Gastroesophageal sphincter (tissue), 3 donors: ENCODE results near the gene BCL2L1.

Experiments
- CTCF ChIP-seq, 4 experiments: fragments of 200-600 bp in 2 of 4; fragments of 450-650 bp in 2 of 4; sonication (generic) in 1 of 4; IDR thresholded peaks; one replicate each; pipeline ENCODE4 v1.5.1; 2017 to 2019; ENCODE audit warnings: antibody characterized with exemption in 4 of 4, mild to moderate bottlenecking in 2 of 4, moderate library complexity in 2 of 4
- POLR2A ChIP-seq, 2 donors: fragments of 450-650 bp; IDR thresholded peaks; one replicate each; pipeline ENCODE4 v1.6.1; 2017; ENCODE audit warnings: antibody characterized with exemption in 2 of 2, mild to moderate bottlenecking in 2 of 2, moderate library complexity in 1 of 2
- POLR2AphosphoS5 ChIP-seq: sonication (generic); formaldehyde crosslinking; IDR thresholded peaks from one replicate; pipeline ENCODE4 v1.6.1; 2017; ENCODE audit warnings: antibody characterized with exemption

DNA sequence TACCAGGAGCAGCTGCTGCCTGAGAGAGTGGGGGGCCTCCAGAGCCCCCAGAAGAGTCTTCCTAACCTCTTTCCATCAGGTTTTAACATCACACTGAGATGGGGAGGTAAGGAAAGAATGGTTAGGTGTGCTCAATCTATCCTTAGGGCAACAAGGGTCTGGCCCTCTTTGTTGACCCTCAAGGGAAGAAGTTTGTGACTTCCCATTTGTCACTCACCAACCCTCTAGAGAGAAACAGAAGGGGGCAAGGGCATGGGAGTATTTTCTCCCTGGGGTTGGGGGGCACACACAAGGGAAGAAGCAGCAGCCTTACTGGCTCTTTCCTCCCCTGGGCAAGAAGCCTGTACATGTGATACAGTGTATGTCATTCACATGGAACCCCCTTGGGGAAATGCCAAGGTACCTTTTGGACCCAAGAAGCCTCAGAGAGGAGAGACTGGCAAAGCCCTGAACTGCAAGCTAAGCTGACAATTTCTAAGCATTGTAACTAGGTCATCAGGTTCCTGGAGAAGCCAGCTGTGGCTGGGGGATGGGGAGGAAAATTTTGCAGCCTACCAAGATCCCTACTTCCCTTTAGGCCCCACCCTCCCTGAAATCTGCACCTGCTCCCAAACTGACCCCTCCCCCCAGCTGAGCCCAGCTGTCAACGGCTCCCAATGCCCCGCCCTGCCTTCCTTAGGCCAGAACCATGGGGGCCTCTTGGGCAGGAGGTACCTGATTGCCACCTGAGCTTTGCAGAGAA lies 14.5 kb downstream of the BCL2L1 start:
- TF ChIP-seq CTCF (IDR thresholded peaks at IDR 0.05) = no peak
- no peak for TF ChIP-seq POLR2A (IDR thresholded peaks at IDR 0.05)
- no peak for TF ChIP-seq POLR2AphosphoS5
